SKM-1 treated with dmso at 0.1 percent for 144 hours (cell line): ENCODE data around the gene MCM7.
A peak's percentile ranks its signal among the peaks of the same experiment; 100 is the strongest.
"Not testable (repeated sequence)": the region's sequence is repeated elsewhere in the genome, so short reads cannot be mapped to it uniquely, and the experiment has no call there.

ENCODE experiments used
- DNase-seq: peaks from one replicate; lab custom pipeline; 2025; ENCODE audit not compliant: unreplicated experiment; lab: John Stamatoyannopoulos, UW

MCM7 gene

DNA sequence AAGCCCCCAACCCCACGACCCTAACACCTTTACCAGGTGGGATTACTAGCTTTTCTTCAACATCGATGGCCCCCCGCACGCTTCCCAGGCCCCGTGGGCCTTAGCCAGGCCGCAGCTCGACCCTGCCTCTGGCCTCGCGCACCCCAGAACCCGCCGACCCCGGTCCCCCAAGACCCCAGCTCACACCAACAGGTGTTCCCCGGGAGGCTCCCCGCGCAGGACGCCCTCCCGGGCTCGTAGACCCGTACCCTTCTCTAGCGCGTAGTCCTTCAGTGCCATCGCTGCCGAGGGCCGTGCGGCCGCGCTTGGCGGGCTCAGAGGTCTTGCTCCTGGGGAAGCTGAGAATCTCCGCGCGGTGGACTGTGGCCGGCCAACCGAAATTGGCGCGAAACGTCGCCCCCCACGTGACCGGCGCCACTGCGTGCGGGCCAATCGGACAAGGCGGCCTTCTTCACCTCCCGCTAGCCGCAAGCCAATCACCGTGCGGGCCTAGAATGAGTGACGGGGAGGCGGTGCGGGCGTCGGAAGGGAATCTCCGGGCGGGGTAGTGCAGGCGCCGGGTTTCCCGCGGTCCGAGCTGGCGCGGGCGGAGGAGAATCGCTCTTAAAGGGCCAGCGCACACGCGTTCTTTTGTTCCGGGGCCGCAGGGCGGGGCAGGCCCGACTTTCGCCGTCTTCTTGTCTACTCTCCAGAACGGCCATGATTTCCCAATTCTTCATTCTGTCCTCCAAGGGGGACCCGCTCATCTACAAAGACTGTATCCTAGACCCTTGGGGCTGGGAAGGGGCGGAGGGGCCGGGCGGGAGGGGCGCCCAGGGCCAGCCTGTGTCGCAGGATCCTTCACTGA, at the start of gene MCM7, which contains the start of gene AP4M1:
TSS of gene MCM7 (minus strand) at position 382 of the 847 bp plus-strand sequence. CDS start at position 279, 103 bp downstream.
TSS of gene AP4M1 (plus strand) at position 628 of the 847 bp plus-strand sequence. CDS start at position 700, 72 bp downstream.
- peak; percentile 98 for DNase-seq

DNA sequence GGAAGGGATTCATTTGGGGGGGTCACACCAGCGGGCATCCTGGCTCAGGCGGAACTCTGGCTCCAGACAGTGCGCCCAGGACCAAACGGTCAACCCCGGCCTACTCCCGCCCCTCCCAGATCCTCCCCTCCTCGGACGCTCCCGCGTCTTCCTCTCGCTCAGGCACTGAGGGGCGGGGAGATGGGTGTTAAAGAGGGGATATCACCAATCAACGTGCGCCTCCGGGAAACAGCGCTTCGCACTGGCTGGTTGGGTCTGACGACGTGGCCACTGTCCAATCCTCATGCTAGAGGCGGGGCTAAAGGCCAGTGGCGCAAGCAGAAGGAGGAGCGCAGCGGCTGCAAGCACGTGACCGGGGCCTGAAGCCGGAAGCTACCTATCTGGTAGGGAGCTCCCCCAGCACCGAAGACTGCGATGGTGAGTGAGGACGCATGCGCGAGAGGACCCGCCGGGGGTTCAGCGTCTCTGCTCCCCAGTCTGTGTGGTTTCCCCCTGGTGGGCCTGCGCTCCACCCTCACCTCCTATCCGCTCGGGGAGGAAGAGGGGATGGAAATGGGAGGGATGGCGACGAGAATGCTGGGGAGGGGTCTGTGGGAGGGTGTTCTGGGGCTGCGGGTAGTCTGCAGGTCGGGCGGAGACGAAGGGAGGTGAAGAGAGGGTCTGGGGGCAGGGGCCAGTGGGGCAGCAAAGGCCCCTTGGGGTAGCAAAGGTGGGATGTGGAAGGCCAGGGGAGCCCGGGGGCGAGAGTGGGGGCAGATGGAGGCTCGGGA, 47.5 kb upstream of the MCM7 start, which contains the start of gene LAMTOR4:
TSS of gene LAMTOR4 (plus strand) at position 360 of the 770 bp plus-strand sequence. CDS start at position 415, 55 bp downstream.
- peak; percentile 98 for DNase-seq

DNA sequence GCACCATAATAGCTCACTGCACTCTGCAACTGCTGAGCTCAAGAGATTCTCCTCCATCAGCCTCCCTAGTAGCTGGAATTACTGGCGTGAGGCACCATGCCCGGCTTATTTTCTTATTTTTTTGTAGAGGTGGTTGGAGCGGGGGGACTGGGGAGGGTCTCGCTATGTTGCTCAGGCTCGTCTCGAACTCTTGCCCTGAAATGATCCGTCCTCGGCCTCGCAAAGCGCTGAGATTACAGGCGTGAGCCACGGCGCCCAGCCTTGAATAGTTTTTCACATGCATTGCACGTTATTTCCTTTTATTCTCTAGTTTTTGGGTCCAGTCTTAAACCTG, 47.0 kb upstream of the MCM7 start:
- DNase-seq: no peak

DNA sequence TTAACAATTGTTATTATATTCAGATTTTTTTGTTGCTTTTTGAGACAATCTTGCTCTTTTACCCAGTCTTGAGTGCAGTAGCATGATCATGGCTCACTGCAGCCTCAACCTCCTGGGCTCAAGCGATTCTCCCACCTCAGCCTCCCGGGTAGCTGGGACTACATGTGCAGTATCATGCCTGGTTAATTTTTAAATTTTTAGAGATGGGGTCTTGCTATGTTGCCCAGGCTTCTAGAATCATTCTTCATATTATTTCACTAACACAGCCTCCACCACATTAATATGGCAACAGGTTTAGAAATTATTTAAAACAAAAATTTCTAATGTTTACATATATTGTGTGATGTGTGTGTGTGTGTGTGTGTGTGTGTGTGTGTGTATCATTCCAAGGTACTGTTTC, 46.1 kb upstream of the MCM7 start:
- no peak for DNase-seq

DNA sequence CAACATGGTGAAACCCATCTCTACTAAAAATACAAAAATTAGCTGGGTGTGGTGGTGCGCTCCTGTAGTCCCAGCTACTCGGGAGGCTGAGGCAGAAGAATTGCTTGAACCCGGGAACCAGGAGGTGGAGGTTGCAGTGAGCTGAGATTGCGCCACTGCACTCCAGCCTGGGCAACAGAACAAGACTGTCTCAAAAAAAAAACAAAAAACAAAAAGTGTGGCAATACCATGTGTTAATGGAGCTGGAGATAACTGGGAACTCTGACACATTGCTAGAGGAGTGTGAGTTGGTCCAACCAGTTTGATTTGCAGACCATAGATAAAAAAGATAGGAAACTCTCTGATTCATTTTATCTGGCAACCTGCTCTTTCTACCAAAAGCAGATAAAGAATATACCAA, 45.2 kb upstream of the MCM7 start:
- not testable (repeated sequence) for DNase-seq

DNA sequence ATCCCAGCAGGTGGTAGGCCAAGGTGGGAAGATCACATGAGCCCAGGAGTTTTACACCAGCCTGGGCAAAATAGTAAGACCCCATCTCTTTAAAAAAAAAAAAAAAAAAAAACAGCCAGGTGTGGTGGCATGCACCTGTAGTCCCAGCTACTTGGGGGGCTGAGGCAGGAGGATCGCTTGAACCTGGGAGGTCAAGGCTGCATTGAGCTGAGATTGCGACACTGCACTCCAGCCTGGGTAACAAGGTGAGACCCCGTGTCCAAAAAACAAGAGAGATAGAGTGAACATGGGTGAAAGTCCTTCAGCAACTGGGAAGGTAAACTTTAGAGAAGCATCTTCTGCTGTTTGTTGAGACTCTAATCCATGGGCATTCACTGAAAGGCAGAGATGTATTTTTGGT, 41.3 kb upstream of the MCM7 start:
- DNase-seq: no peak

DNA sequence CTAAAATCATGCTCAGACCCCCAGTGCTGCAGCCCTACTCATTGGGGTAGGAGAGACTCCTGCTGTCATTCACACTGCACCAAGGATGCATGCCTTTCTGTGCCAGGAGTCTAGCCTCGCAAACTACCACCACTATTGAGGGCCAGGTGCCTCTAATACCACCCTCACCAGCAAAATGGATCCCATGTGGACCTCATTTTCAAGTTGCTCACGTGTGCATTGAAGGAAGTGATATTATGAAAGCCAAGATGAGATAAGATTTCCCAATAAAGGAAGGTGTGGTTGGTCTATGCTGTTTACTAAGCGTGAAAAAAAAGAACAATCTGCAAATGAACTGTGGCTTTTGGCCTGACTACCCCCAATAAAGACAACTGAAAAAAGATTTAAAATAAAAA, 40.4 kb upstream of the MCM7 start:
- peak; percentile 45 for DNase-seq

DNA sequence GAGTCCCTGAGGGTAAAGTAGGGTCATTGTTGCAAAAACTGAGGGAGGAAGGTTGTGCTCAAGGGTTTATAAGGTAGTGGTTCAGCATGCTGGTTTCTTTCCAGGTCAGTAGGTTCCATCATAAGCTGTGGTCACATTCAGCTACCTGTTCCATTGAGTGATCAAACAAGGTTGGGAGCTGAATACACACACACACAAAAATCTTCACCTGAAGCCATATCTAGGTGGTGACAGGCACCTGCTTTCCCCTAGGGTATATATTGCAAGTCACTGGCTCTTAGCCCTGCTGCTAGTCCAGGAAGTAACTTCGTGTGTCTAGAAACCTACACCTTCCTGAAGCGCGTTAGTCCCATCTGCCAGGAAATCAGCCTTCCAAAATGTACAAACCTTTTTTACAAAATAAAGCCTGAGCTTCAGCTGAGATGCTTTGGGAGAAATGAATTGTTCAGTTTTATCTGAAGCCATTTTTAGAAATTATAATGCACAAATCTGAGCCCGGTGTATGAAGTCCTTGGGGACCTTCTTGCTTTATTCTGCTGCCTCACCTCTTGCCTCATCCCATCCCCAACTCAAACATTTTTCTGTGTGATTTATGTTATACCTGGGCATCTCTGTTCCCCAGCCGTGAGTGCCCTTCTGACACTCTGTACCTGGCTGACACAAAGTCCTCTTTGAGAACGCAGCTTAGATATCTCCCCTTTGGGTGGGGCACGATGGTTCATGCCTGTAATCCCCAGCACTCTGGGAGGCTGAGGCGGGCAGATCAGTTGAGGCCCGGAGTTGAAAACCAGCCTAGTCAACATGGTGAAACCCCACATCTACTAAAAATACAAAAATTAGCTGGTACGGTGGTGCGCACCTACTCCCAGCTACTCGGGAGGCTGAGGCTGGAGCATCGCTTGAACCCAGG, 36.9 kb upstream of the MCM7 start:
- no peak for DNase-seq

DNA sequence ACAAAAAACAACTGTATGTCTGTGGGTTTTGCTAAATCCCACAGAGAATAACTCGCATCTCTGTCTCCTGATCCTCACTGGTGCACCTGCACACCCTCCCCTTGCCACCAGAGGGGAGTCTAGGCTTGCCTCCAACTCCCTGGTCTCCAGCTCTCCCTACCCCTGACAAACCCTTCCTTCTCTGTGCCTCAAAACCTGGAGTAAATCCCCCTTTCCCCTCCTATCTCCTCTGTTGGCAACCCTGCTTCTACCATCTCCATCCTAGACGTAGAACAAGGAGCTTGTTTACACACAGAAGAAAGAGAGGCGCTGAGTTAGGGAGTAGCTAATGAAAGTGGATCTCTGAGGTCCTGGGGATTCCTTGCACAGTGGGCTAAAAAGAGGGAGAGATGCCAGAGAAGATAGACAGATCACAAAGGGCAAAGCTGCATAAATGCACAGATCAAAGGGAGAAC, 31.5 kb upstream of the MCM7 start:
- DNase-seq: peak; percentile 66

DNA sequence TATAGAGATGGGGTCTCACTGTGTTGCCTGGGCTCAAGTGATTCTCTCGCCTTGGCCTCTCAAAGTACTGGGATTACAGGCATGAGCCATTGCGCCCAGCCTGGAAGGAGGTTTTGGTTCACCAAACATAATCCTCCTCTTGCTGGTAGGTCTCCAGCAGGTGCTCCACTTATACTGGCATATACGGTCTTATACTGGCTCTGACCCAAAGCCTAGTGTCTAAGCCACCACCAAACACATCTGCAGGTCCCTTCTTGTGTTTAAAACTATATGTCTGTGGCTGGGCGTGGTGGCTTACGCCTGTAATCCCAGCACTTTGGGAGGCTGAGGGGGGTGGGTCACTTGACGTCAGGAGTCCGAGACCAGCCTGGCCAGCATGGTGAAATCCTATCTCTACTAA, 30.9 kb upstream of the MCM7 start:
- no peak for DNase-seq

DNA sequence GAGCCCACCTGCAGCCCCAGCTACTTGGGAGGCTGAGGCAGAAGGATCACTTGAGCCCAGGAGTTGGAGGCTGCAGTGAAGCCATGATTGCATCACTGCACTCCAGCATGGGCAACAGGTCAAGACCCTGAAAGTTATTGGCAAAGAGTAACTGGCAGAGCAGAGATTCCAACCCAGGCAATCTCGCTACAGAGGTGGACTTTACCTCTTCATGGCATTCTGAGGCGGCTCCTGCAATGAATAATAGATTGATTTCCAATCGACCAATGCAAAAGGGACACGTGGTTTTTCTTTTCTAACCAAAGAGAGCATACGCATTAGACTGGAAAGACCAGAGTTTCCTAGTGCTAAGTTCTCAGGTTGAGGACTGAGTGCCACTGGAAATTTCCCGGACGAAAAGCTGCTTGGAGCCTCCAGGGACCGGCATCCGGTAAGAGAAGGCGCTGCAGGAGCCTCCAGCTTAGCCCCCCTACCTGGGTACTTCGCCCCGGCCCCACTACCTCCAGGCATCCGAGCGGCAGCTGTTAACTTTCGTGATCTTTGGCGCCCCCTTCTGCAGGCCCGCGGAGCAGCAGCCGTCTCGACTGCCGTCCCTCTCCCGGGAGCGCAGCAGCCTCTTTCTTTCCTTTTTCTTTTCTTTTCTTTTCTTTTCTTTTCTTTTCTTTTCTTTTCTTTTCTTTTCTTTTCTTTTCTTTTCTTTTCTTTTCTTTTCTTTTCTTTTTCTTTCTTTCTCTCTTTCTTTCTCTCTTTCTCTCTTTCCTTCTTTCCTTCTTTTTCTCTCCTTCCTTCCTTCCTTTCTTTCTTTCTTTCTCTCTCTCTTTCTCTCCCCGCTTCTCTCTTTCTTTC, 29.6 kb upstream of the MCM7 start:
- DNase-seq: peak; percentile 70

DNA sequence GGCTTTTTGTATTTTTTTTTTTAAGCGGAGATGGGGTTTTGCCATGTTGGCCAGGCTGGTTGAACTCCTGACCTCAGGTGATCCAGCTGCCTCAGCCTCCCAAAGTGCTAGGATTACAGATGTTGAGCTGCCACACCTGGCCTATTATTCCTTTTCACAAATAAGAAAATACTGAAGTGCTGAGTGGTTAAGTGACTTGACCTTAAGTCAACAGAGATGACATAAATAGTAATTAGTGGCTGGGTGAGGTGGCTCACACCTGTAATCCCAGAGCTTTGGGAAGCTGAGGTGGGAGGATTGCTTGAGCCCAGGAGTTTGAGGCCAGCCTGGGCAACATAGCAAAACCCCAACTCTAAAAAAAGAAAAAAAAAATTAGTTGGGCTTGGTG, 29.0 kb upstream of the MCM7 start:
- DNase-seq: not testable (repeated sequence)

DNA sequence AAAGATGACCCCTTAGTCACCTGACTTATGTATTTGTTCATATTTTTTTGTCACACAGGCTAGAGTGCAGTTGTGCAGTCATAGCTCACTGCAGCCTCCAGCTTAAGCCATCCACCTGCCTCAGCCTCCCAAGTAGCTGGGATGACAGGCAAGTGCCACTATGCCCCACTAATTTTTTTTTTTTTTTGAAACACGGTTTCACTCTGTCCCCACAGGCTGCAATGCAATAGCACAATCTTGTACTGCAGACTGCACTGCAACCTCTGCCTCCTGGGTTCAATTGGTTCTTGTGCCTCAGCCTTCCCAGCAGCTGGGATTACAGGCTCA, 27.4 kb upstream of the MCM7 start:
- no peak for DNase-seq

DNA sequence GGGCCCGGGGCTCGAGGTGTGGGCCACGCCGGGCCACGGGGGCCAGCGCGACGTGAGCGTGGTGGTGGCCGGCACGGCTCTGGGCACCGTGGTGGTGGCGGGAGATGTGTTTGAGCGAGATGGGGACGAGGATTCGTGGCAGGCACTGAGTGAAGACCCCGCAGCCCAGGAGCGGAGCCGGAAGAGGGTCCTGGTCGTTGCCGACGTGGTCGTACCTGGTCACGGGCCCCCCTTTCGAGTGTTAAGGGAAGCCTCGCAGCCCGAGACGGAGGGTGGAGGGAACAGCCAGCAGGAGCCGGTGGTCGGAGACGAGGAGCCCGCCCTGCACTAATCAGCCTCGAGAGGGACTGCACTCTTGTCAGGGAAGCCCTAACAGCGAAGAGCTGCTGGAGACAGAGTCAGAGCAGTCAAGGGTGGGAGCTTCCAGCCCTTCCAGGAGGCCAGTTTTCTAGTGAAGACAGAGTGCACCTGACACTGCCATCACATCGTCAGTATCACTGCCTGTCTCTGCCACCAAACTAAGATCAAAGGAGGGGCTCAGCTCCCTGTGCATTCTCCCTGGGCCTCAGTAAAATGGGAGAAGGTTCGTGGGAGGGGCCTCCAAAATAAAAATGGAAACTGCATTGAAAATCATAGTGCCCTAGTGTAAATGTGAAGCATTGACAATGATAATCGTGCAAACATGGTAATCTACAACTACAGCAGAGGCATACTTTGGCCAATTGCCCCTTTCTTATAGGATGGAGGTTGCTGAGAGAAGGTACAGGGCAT, 26.9 kb upstream of the MCM7 start:
- DNase-seq: no peak

DNA sequence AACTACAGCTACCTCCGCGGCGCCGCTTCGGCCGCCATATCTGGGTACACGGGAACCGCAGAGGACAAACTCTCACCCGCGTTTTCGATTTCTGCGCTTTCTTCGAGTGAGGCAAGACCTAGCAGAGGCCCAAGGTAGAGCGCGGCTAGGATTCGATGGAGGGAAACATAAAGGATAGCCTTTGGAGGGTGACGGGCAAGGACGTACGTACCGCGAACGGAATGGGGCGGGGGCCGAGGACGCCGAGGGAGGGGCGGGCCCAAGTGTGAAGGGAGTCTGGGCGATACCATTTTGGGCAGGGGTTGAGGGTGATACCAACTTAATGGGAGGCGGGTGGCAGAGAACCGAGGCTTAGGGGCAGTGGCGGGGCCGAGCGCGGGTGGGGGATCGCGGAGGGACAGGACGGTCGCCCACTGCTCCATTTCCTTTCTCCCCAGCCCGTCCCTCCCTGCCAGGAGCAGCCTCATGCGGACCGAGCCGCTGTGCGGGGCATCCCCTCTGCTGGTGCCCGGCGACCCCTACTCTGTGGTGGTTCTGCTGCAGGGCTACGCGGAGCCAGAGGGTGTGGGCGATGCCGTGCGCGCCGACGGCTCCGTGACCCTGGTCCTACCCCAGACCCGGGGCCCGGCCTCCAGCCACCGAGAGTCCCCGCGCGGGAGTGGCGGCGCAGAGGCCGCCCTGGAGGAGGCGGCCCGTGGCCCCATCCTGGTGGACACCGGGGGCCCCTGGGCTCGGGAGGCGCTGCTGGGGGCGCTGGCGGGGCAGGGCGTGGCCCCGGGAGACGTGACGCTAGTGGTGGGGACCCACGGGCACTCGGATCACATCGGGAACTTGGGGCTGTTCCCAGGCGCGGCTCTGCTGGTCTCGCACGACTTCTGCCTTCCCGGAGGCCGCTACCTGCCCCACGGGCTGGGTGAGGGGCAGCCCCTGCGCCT, 26.0 kb upstream of the MCM7 start, which contains the start of gene MBLAC1:
TSS of gene MBLAC1 (plus strand) at position 37 of the 935 bp plus-strand sequence. CDS start at position 466, 429 bp downstream.
- peak; percentile 90 for DNase-seq

DNA sequence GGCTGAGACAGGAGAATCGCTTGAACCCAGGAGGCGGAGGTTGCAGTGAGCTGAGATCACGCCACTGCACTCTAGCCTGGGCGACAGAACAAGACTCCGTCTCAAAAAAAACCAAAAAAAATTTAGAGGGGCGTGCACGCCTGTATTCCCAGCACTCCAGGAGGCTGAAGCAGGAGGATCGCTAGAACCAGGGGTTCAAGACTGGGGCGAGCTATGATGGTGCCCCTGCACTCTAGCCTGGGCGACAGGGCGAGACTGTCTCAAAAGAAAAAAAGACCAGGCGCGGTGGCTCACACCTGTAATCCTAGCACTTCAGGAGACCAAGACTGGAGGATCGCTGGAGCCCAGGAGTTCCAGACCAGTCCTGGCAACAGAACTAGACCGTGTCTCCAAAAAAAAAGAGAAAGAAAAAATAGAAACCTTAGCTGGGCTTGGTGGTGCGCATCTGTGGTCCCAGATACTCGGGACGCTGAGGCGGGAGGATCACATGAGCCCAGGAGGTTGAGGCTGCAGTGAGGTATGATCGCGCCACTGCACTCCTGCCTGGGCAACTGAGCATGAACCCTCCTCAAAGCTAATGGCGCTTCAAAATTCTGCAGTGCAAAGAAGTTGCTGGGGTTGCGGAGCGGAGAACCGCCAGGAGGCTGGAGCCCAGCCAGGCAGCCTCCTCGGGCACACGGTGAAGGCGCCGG, 25.2 kb upstream of the MCM7 start:
- DNase-seq: no peak
